ENCODE measurements around the gene FGD6.
"Not testable (repeated sequence)": the region's sequence is repeated elsewhere in the genome, so short reads cannot be mapped to it uniquely, and the experiment has no call there.

Gene FGD6

DNA sequence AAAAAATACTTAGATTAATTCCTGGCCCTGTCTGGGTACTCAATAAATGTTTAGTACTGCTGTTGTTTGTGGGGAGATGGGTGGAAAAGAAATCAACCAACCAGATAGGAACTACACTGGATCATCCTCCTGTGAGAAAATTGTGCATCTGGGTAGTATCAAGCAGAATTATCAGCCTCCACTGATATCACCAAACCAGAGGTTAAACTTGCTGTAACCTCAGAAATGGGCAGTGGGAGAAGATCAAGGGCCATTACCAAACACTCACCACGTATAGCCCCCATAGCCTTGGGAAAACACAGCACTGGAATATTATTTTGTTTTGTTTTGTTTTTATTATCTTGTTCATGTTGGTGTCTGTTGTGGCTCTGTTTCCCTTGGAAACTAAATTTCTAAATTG, 20.0 kb upstream of the FGD6 start:
- DNase-seq (ENCODE audit: low read depth): no peak
- no peak overlapping the region for H3K4me3 ChIP-seq (ENCODE audit: low read depth, low read length)

DNA sequence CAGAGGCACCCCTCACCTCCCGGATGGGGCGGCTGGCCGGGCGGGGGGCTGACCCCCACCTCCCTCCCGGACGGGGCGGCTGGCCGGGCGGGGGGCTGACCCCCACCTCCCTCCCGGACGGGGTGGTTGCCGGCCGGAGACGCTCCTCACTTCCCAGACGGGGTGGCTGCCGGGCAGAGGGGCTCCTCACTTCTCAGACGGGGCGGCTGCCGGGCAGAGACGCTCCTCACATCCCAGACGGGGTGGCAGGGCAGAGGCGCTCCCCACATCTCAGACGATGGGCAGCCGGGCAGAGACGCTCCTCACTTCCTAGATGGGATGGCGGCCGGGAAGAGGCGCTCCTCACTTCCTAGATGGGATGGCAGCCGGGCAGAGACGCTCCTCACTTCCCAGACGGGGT, 18.4 kb upstream of the FGD6 start:
- H3K4me3 ChIP-seq (ENCODE audit: low read depth, low read length); DNase-seq (ENCODE audit: low read depth): not testable (repeated sequence)

DNA sequence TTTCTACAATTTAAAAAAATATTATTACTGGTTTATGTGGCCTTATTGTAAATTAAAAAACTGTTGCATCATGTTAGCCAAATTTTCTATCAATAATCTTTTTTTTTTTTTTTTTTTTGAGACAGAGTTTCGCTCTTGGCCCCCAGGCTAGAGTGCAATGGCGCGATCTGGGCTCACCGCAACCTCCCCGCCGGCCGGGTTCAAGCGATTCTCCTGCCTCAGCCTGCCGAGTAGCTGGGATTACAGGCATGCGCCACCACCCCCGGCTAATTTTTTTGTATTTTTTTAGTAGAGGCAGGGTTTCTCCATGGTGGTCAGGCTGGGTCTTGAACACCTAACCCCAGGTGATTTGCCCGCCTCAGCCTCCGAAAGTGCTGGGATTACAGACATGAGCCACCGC, 16.9 kb upstream of the FGD6 start:
- DNase-seq (ENCODE audit: low read depth); H3K4me3 ChIP-seq (ENCODE audit: low read depth, low read length): not testable (repeated sequence)

- no peak for DNase-seq (ENCODE audit: low read depth)
- H3K4me3 ChIP-seq (ENCODE audit: low read depth, low read length): no peak overlapping the region
Observed at GRCh38 chr12:95231190-95231589, 13.9 kb upstream of the FGD6 start.

DNA sequence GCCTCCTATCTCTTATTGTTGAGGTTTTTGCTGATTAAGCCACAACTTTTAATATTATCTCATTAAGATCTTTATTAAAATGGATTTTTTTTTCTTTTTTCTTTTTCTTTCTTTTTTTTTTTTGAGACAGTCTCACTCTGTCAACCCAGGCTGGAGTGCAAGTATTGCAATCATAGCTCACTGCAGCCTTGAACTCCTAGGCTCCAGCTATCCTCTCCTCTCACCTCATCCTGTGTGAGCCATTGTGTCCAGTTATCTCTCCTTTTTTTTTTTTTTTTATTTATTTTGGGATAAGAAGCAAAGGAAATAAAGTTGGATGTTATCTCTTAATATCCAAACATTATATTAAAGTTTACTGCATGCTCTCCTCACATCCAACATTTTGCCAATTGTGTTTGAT, 13.0 kb upstream of the FGD6 start:
- no peak for DNase-seq (ENCODE audit: low read depth)
- H3K4me3 ChIP-seq (ENCODE audit: low read depth, low read length): no peak overlapping the region

DNA sequence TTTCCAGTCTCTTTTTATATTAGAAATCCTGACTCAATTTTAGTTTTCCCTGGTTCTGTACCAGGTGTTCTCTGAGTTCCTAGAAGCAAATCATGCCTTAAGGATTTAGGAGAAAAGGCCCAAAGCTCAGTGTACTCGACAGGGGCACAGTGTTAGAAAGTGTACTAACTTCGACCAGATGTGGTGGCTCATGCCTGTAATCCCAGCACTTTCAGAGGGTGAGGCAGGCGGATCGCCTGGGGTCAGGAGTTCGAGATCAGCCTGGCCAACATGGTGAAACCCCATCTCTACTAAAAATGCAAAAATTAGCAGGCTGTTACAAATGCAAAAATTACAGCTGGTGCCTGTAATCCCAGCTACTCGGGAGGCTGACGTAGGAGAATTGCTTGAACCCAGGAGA, 12.4 kb upstream of the FGD6 start:
- no peak overlapping the region for H3K4me3 ChIP-seq (ENCODE audit: low read depth, low read length)
- no peak for DNase-seq (ENCODE audit: low read depth)

- DNase-seq (ENCODE audit: low read depth): no peak
Observed at GRCh38 chr12:95228617-95229016, 11.3 kb upstream of the FGD6 start.

DNA sequence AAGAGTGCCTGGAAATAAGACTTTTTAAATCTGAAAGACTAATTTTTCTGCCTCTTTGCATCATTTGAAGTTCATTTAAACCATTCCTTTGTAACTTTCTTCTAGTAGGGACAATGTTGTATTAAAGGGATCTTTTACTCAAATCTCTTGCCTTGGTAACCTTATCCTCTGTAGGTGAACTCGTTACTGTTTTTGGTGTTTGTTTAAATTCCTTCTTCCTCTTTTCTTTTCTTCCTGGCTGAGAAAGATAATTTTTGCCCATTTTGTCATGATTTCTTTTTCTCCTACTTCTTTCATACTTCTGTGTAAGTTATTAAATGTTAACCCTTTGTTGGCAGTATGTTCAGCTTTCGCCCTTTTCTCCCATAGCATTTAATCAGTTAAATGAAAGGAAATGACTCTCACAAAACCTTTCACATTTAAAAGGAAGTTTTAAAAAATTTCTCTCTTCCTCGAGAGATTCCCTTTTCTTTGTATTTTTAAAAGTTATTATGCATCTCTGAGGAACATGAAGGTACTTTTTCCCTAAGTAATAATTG, 10.6 kb upstream of the FGD6 start:
- no peak for DNase-seq (ENCODE audit: low read depth)
- H3K4me3 ChIP-seq (ENCODE audit: low read depth, low read length): no peak overlapping the region

More at GRCh38 chr12:95228617-95229016, 11.3 kb upstream of the FGD6 start:
- no peak overlapping the region for H3K4me3 ChIP-seq (ENCODE audit: low read depth, low read length)

GRCh38 chr12:95225645-95226212, 8.5 kb upstream of the FGD6 start:
- no peak overlapping the region for H3K4me3 ChIP-seq (ENCODE audit: low read depth, low read length)
- DNase-seq (ENCODE audit: low read depth): no peak

GRCh38 chr12:95224202-95225170, 7.2 kb upstream of the FGD6 start:
- no peak overlapping the region for H3K4me3 ChIP-seq (ENCODE audit: low read depth, low read length)
- DNase-seq (ENCODE audit: low read depth): no peak

DNA sequence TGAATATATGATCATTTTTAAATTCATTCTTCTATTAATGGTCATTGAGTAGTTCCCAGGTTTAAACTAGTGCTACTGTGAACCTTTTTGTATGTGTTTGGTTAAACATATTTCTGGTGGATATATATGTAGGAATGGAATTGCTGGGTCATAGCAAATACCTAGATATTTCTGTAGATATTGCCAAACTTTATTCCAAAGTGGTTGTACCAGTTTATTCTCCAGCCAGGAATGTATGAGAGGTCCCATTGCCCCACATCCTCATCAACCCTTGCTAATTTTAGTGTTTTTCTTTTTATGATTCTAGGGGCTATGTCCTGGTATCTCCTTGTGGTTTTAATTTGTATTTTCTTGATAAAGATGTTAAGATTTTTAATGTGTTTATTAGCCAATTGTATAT, 3.5 kb upstream of the FGD6 start:
- DNase-seq (ENCODE audit: low read depth): no peak
- H3K4me3 ChIP-seq (ENCODE audit: low read depth, low read length): no peak overlapping the region

GRCh38 chr12:95220190-95220589, 2.9 kb upstream of the FGD6 start:
- no peak for DNase-seq (ENCODE audit: low read depth)
- no peak overlapping the region for H3K4me3 ChIP-seq (ENCODE audit: low read depth, low read length)

DNA sequence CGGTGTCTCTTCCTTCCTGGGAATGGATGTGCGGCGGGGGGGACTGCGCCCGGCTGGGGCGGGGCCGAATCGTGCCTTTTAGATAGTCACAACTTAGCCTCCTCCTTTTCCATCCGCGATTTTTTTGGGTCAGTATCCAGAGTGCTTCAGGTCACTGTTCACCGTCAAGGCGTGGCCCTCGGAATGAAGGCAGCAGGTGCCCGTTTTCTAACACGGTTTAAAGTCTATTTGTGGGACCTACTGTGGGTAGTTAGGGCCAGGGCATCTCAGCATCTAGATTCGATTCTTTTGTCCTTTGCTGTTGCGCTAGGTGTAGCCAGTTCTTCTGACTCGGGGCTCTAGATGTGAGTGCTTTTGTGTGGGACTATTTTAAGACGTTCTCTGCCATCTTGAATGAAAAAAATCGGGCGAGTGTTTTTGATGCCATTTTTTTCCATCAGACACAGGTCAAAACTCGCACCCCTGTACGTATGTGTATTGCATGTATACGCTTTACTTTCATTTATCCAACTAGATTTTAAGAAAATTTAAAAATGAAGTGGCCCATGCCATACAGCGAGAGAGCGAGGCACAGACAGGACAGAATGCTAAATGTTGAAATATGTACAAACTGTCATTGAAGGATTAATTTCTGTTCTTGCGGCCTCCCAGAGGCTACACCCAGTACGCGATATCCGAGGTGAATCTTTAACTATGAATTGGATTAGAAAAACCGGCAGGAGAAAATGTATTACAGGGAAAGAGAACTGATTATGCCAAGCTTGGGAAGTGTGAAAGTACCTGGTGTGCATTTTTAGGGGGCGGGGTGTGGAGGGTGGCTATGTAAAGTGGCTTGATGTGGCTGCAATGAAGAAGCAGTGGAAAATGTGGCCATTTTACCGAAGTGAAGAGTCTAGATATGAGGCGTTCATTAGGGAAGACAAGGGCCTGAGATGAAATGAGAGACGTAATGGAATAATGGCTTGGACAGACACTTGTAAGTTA, 1.2 kb upstream of the FGD6 start:
- DNase-seq (ENCODE audit: low read depth): no peak
- H3K4me3 ChIP-seq (ENCODE audit: low read depth, low read length): peak overlapping the region; percentile 85

DNA sequence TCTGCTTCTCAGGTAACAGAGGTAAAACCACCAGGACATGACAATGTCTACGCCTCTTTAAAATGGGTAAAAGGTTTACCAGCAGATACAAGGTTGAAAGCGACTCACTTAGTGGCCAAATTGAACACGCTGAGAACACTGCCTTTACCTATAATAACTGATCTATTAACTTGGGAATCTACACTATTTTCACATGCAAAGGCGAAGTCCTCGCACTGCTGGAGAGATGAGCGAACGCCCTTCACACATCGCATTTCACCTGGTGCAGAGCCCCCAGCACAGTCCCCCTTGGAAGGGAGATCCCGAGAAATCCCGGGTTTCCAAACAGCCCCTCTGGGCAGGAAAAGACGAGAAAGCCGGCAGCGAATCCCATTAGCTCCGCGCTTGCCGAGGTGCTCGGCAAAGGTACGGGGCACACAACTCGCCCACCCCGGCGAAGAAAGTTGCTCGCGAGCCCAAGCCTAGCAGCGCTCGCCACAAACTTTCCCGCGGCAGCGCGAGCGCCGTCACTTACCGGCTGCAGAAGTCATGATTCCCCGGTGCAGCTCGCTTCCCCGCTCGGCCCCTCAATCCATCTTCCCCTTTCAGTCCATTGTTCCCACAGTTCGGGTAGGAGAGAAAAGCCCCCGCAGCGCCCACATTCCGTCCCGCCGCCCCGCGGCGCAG, 423 bp downstream of the FGD6 start:
- no peak for DNase-seq (ENCODE audit: low read depth)
- peak overlapping the region; percentile 90 for H3K4me3 ChIP-seq (ENCODE audit: low read depth, low read length)

- peak overlapping the region; percentile 90 for H3K4me3 ChIP-seq (ENCODE audit: low read depth, low read length)
Observed at GRCh38 chr12:95215949-95216348, 1.3 kb downstream of the FGD6 start.

DNA sequence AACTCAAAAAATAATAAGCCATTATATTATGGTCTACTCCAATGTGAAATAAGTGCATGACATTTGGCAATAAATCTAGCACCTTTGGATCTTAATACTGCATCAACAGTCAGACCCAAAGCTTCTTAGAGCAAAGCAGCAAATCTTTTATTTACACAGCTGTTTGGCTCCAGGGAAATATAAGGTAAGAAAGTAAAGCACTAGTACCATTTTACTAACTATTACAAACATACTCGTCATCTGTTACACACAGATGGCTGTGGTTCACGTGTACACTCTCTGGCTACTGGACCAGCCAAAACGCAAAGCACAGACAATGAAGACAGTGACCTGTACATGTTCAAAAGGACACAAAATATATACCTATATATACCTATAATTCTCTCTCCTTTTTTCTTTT, 2.8 kb downstream of the FGD6 start:
- DNase-seq (ENCODE audit: low read depth): no peak
- no peak overlapping the region for H3K4me3 ChIP-seq (ENCODE audit: low read depth, low read length)

More at GRCh38 chr12:95215949-95216348, 1.3 kb downstream of the FGD6 start:
- peak; percentile 50 for DNase-seq (ENCODE audit: low read depth)

DNA sequence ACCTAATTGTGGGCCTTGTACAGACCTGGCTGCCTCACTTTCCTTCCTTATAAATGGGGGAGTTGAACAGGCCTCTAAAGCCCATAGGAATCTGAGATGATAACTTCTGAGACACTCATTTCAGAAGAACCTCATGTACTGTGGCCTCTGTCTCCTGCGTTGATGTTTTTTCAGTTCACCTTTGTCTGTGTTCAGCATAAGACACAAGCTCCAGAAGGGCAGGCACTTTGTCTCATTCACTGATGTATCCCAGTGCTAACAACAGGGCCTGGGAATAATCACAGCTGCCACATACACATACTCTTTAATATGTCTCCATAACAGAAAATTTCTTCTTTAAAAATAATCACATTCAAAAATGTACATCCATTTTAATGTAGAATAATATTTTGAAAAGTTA, 3.3 kb downstream of the FGD6 start:
- H3K4me3 ChIP-seq (ENCODE audit: low read depth, low read length): no peak overlapping the region
- no peak for DNase-seq (ENCODE audit: low read depth)

GRCh38 chr12:95213119-95213518, 4.1 kb downstream of the FGD6 start:
- H3K4me3 ChIP-seq (ENCODE audit: low read depth, low read length): no peak overlapping the region
- DNase-seq (ENCODE audit: low read depth): no peak

DNA sequence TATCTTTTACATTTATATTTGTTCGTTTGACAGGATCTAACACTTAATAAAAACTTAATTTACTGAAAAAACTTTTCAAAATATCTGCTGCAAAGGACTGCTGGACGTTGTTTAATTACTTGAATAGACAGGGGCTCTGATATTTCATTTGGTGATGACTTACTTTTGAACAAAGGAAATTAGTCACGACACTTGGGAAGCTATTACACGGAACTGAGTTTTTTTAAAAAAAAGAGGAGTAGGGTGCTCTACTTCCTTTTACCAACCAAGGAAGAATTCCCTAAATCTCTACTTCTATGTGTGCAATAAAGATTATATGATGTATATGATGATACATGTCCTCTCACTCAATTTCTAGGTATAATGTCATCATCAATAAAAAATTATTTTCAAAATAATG, 4.7 kb downstream of the FGD6 start:
- DNase-seq (ENCODE audit: low read depth): no peak

More for the DNA sequence above, 4.7 kb downstream of the FGD6 start:
- no peak overlapping the region for H3K4me3 ChIP-seq (ENCODE audit: low read depth, low read length)
